Endothelial cell of umbilical vein (primary cell): ENCODE measurements around the gene SH3RF3. TPM values are rescaled to one million over a fixed set of nuclear protein-coding genes. Genes with fewer than 3 reads are reported as not detected.

Experiments used
- BruUV-seq: library from RNA; stranded (reverse); fragments of 400-500 nt; replicated peaks from 2 replicates; lab custom pipeline; 2021; lab: Mats Ljungman, UMichigan
- CTCF ChIA-PET: fragments of 300-600, 350-600 bp; sonication (Branson Sonifier 250); formaldehyde crosslinking; loops from one replicate; lab custom pipeline; 2021; ENCODE audit warnings: antibody characterized with exemption, inconsistent platforms; lab: Charles Lee
- POLR2A ChIA-PET: fragments of 300-600, 350-600 bp; sonication (Branson Sonifier 250); formaldehyde crosslinking; loops from one replicate; lab custom pipeline; 2021; ENCODE audit warnings: antibody characterized with exemption, inconsistent platforms; lab: Charles Lee
- DNase-seq: peaks from one replicate; pipeline ENCODE4 v3.0.0-alpha.2; 2011; ENCODE audit warnings: low read depth, low spot score
- FAIRE-seq: peaks from 2 replicates; lab custom pipeline; 2011; peaks lifted over from hg19 to GRCh38; lab: Jason Lieb, UNC
- H2AFZ ChIP-seq: 2 replicates; pipeline ENCODE4 v1.6.0; 2012; ENCODE audit warnings: low read depth, low read length, control low read depth, inconsistent platforms
- H3K27ac ChIP-seq: 2 replicates; pipeline ENCODE4 v1.5.1; 2011; ENCODE audit warnings: low read depth, mild to moderate bottlenecking, control low read depth, low read length, moderate library complexity; ENCODE audit not compliant: insufficient read depth
- H3K27me3 ChIP-seq, 2 experiments: 2 replicates each; pipeline versions ENCODE4 v1.6.0 to v1.6.1; 2011; ENCODE audit warnings: low read length in 2 of 2, mixed read lengths in 1 of 2; ENCODE audit not compliant: control insufficient read depth in 2 of 2, insufficient read depth in 2 of 2
- H3K36me3 ChIP-seq, 2 experiments: 2 replicates in 1 of 2; 3 replicates in 1 of 2; pipeline ENCODE4 v1.5.1; 2011; ENCODE audit warnings: low read length in 2 of 2, mild to moderate bottlenecking in 1 of 2, moderate library complexity in 1 of 2; ENCODE audit not compliant: control insufficient read depth in 2 of 2, insufficient read depth in 2 of 2; ENCODE audit errors: extremely low read depth in 1 of 2
- H3K4me1 ChIP-seq: 3 replicates; pipeline ENCODE4 v1.5.1; 2011; ENCODE audit warnings: mild to moderate bottlenecking, low read length; ENCODE audit not compliant: control insufficient read depth, insufficient read depth; ENCODE audit errors: extremely low read depth
- H3K4me2 ChIP-seq: 2 replicates; pipeline ENCODE4 v1.6.1; 2011; ENCODE audit warnings: low read length, control low read depth, mixed read lengths; ENCODE audit not compliant: insufficient read depth
- H3K4me3 ChIP-seq, 3 experiments: fragments of 200-600 bp in 1 of 3; sonication (generic), shearing (Covaris generic) in 1 of 3; replicated peaks in 1 of 3; 2 replicates each; pipeline ENCODE4 v1.5.1; 2011 to 2016; ENCODE audit warnings: control low read depth in 3 of 3, low read length in 3 of 3, mild to moderate bottlenecking in 2 of 3, inconsistent platforms in 1 of 3, low read depth in 1 of 3, moderate library complexity in 1 of 3; ENCODE audit not compliant: insufficient read depth in 1 of 3
- H3K79me2 ChIP-seq: 2 replicates; pipeline ENCODE4 v1.6.0; 2012; ENCODE audit warnings: low read length, inconsistent platforms; ENCODE audit not compliant: control insufficient read depth, insufficient read depth
- H3K9ac ChIP-seq: replicated peaks from 2 replicates; pipeline ENCODE3; 2011; ENCODE audit warnings: low read length, control low read depth; ENCODE audit not compliant: insufficient read depth; ENCODE audit errors: extremely low read depth
- H3K9me1 ChIP-seq: replicated peaks from 3 replicates; pipeline ENCODE4 v1.6.0; 2011; ENCODE audit warnings: mild to moderate bottlenecking, low read length; ENCODE audit not compliant: control insufficient read depth, insufficient read depth; ENCODE audit errors: extremely low read depth
- H3K9me3 ChIP-seq: replicated peaks from 2 replicates; pipeline ENCODE4 v1.5.1; 2012; ENCODE audit warnings: low read length, inconsistent platforms; ENCODE audit not compliant: control insufficient read depth, insufficient read depth
- H4K20me1 ChIP-seq: replicated peaks from 2 replicates; pipeline ENCODE3; 2011; ENCODE audit warnings: mild to moderate bottlenecking, low read length; ENCODE audit not compliant: control insufficient read depth, insufficient read depth; ENCODE audit errors: extremely low read depth
- EZH2 ChIP-seq: IDR thresholded peaks from 2 replicates; pipeline ENCODE4 v1.6.1; 2012; ENCODE audit warnings: borderline replicate concordance, low read depth, mild to moderate bottlenecking, moderate library complexity, low read length, inconsistent platforms; ENCODE audit not compliant: severe bottlenecking
- FOS ChIP-seq: IDR thresholded peaks from 2 replicates; pipeline ENCODE4 v1.6.1; 2011; ENCODE audit warnings: mild to moderate bottlenecking, low read length, moderate library complexity, borderline replicate concordance; ENCODE audit not compliant: insufficient read depth
- GATA2 ChIP-seq: IDR thresholded peaks from 2 replicates; pipeline ENCODE4 v1.7.0; 2011; ENCODE audit warnings: low read depth, mild to moderate bottlenecking, moderate library complexity, mixed read lengths, low read length; ENCODE audit not compliant: insufficient read length, insufficient read depth
- JUN ChIP-seq: IDR thresholded peaks from 2 replicates; pipeline ENCODE4 v1.6.1; 2011; ENCODE audit warnings: borderline replicate concordance, low read depth; ENCODE audit not compliant: insufficient read length, insufficient read depth
- MYC ChIP-seq: IDR thresholded peaks from one replicate; pipeline ENCODE4 v1.6.1; 2011; ENCODE audit warnings: mild to moderate bottlenecking, low read depth, low read length
- POLR2A ChIP-seq: IDR thresholded peaks from 2 replicates; pipeline ENCODE4 v1.6.1; 2012; ENCODE audit warnings: low read depth, mild to moderate bottlenecking, control low read depth, low read length
- POLR2AphosphoS5 ChIP-seq: IDR thresholded peaks from 2 replicates; pipeline ENCODE4 v1.6.1; 2012; ENCODE audit warnings: low read depth, mild to moderate bottlenecking, control low read depth, low read length, moderate library complexity; ENCODE audit not compliant: insufficient read depth
- dilution Hi-C: fragments of 300-500 bp; cut with MboI; formaldehyde crosslinking; loops from one replicate; pipeline ENCODE4 v1.15.0; 2019; ENCODE audit warnings: low sequenced_read_pairs; ENCODE audit not compliant: extremely low pct_ligation_motif_present
- intact Hi-C: fragments of 100-400 bp; cut with micrococcal nuclease; formaldehyde crosslinking; loops from one replicate; pipeline ENCODE4 v1.10.0; 2022
- polyA plus RNA-seq, 4 experiments: library from polyadenylated mRNA; depleted of rRNA in 3 of 4; stranded (reverse) in 3 of 4; unstranded in 1 of 4; fragments of >200 nt; gene quantifications; 2 replicates each; pipeline versions ENCODE4 v1.2.1 to v1.2.3, GENCODE V29; 2011 to 2012; ENCODE audit warnings: missing spikeins in 1 of 4
- total RNA-seq: library from RNA; stranded (reverse); gene quantifications from 2 replicates; pipeline ENCODE4 v1.2.3, GENCODE V29; 2021
- TF ChIP-seq, protein P1 (sequence below): IDR thresholded peaks from 2 replicates; pipeline ENCODE4 v1.6.1; 2011; ENCODE audit not compliant: insufficient read depth, insufficient read length
- TF ChIP-seq, protein P2 (sequence below), 2 donors: IDR thresholded peaks; 1 replicate in 1 of 2; 2 replicates in 1 of 2; pipeline ENCODE4 v1.5.1; 2011; ENCODE audit warnings: low read length in 2 of 2, mild to moderate bottlenecking in 2 of 2, moderate library complexity in 2 of 2, control low read depth in 1 of 2, inconsistent platforms in 1 of 2, low read depth in 1 of 2; ENCODE audit not compliant: insufficient read depth in 1 of 2; ENCODE audit errors: extremely low read depth in 1 of 2

Gene SH3RF3
- total and polyA plus RNA-seq, 2 donors (not counting 3 experiments of a cell fraction or from before 2014, with no cell fraction given): 3.8 to 14.7 TPM

DNA sequence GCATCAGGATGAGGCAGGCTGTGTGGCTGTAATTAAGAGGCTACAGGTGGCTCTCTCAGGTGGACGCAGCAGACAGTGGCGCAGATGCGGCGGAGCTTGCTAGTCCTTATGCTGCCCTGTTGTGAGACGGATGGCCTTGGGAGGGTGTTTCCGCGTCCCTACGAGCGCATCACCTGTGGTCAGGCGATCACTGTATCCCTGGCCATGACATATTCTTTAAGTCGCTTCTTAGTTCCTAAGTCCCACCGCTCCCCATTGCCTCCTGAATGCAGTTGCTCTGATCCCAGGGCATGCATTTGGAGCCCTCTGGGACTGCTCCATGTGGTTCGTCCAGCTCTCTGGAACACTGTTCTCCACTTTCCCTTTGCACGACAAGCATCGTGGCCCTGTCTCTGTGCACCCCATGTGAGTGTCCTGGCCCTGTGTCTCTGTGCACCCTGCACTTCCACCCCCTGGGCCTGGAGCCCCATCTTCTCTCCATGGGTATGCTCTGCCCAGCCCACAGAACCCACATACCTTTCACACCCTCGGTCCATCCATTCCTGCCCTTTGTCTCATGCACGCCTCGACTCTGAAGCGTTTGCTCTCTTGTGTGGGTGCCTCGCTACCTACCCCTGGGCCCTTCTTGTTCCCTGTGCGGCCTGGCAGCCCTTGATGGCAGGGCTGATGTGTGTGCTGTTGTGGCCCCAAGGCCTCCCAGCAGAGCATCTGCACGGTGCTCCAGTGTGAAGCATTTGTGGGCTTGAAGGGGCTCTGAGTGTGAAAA is 74.4 kb downstream of the SH3RF3 start:
- no peaks in the 10 kb centered on the region for H3K9me1 ChIP-seq
- DNase-seq (no peak), FAIRE-seq (no peak)
- ChIA-PET CTCF (interaction anchor here (1.2 kb wide), 1 partner anchor 9 kb away, joined by 4 read pairs; no protein-coding TSS in a partner anchor), POLR2A (no interaction called here)
- dilution Hi-C loops (no loop called here), intact Hi-C loops (no loop called here)
- BruUV-seq: no TSS peak
- peaks cover 5% of the 10 kb centered on the region for H3K79me2 ChIP-seq
- H3K36me3 ChIP-seq: no peaks in the 10 kb centered on the region
- no peak overlapping the region for H3K9ac ChIP-seq
- H3K9me3 ChIP-seq: no peaks in the 10 kb centered on the region
- H3K4me2 ChIP-seq: no peak overlapping the region
- H3K27me3 ChIP-seq: no peaks in the 10 kb centered on the region
- H3K4me3 ChIP-seq: no peak overlapping the region
- no peak overlapping the region for H2AFZ ChIP-seq
- H4K20me1 ChIP-seq: no peaks in the 10 kb centered on the region
- no peak overlapping the region for H3K27ac ChIP-seq
- peaks cover 1% of the 10 kb centered on the region for H3K4me1 ChIP-seq
- TF ChIP-seq FOS: no peak

DNA sequence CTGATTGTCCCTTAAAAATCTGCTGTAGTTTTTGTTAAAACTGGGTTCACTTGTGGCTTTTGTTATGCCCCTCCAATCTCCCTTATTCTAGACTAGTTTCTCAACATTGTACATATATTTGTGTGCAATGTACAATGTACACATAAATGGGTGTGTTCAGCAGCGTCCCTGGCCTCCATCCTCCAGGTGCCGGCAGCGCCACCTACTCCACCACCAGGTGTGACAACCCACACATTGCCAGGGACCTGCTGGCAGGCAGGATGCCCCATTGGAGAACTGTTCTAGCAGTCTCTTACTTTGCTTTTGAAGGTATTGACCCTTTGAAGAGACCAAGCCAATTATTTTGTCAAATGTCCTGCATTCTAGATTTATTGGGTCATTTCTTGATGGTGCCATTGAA is 75.4 kb downstream of the SH3RF3 start:
- no peak overlapping the region for H3K4me2 ChIP-seq
- H3K36me3 ChIP-seq: no peaks in the 10 kb centered on the region
- H4K20me1 ChIP-seq: no peaks in the 10 kb centered on the region
- no peak overlapping the region for H3K9ac ChIP-seq
- intact Hi-C loops: no loop called here
- no peak for TF ChIP-seq FOS
- no peak for TF ChIP-seq EZH2
- TF ChIP-seq GATA2: no peak
- no peak for TF ChIP-seq POLR2A
- TF ChIP-seq, protein P1, sequence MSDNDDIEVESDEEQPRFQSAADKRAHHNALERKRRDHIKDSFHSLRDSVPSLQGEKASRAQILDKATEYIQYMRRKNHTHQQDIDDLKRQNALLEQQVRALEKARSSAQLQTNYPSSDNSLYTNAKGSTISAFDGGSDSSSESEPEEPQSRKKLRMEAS: no peak
- TF ChIP-seq, protein P2, sequence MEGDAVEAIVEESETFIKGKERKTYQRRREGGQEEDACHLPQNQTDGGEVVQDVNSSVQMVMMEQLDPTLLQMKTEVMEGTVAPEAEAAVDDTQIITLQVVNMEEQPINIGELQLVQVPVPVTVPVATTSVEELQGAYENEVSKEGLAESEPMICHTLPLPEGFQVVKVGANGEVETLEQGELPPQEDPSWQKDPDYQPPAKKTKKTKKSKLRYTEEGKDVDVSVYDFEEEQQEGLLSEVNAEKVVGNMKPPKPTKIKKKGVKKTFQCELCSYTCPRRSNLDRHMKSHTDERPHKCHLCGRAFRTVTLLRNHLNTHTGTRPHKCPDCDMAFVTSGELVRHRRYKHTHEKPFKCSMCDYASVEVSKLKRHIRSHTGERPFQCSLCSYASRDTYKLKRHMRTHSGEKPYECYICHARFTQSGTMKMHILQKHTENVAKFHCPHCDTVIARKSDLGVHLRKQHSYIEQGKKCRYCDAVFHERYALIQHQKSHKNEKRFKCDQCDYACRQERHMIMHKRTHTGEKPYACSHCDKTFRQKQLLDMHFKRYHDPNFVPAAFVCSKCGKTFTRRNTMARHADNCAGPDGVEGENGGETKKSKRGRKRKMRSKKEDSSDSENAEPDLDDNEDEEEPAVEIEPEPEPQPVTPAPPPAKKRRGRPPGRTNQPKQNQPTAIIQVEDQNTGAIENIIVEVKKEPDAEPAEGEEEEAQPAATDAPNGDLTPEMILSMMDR (IDR thresholded peaks at IDR 0.05; ENCODE audit: extremely low read depth in 1 of 2, insufficient read depth in 1 of 2, low read depth in 1 of 2, low read length in 2 of 2): no peak
- no peak for TF ChIP-seq POLR2AphosphoS5
- TF ChIP-seq JUN: no peak
- no peak for TF ChIP-seq MYC
- H3K79me2 ChIP-seq: peaks cover 12% of the 10 kb centered on the region
- no peak overlapping the region for H2AFZ ChIP-seq
- POLR2A ChIA-PET: no interaction called here
- no TSS peak for BruUV-seq
- H3K9me3 ChIP-seq: no peaks in the 10 kb centered on the region
- DNase-seq: no peak
- no peak for FAIRE-seq
- H3K27ac ChIP-seq: no peak overlapping the region
- dilution Hi-C loops: no loop called here
- H3K9me1 ChIP-seq: no peaks in the 10 kb centered on the region
- H3K27me3 ChIP-seq: no peaks in the 10 kb centered on the region
- H3K4me1 ChIP-seq: peaks cover 11% of the 10 kb centered on the region
- CTCF ChIA-PET: no interaction called here
- H3K4me3 ChIP-seq: no peak overlapping the region
